HG02759 (cell line): ENCODE results near the gene ZRANB1.
"Not testable (repeated sequence)": the region's sequence is repeated elsewhere in the genome, so short reads cannot be mapped to it uniquely, and the experiment has no call there.

Source experiments
- ATAC-seq: cut with Tn5 transposase; IDR thresholded peaks from one replicate; pipeline ENCODE4 v1.9.1; 2021; ENCODE audit warnings: mild to moderate bottlenecking, moderate library complexity; ENCODE audit not compliant: unreplicated experiment

The ZRANB1 gene

GRCh38 chr10:124962421-124962820 is 20.5 kb downstream of the ZRANB1 start:
- ATAC-seq: no peak

GRCh38 chr10:124963866-124964720 is 22.2 kb downstream of the ZRANB1 start:
- ATAC-seq: no peak

- ATAC-seq: no peak
Measured at GRCh38 chr10:124966008-124966407, 24.1 kb downstream of the ZRANB1 start.

- ATAC-seq: no peak
Measured at GRCh38 chr10:124967255-124967654, 25.3 kb downstream of the ZRANB1 start.

- peak; percentile 41 for ATAC-seq
Measured at GRCh38 chr10:124971276-124971675, 29.4 kb downstream of the ZRANB1 start.

- ATAC-seq: no peak
Measured at GRCh38 chr10:124972637-124973036, 30.7 kb downstream of the ZRANB1 start.

GRCh38 chr10:124974131-124974530 is 32.2 kb downstream of the ZRANB1 start:
- no peak for ATAC-seq

- peak; percentile 69 for ATAC-seq
Measured at GRCh38 chr10:124975977-124976514, 34.1 kb downstream of the ZRANB1 start.

GRCh38 chr10:124977161-124977560 is 35.2 kb downstream of the ZRANB1 start:
- no peak for ATAC-seq

- ATAC-seq: no peak
Measured at GRCh38 chr10:124977648-124978375, 35.9 kb downstream of the ZRANB1 start.

GRCh38 chr10:124978376-124978725 is 36.4 kb downstream of the ZRANB1 start:
- ATAC-seq: no peak

- no peak for ATAC-seq
Measured at GRCh38 chr10:124983321-124983720, 41.4 kb downstream of the ZRANB1 start.

GRCh38 chr10:124984376-124984775 is 42.5 kb downstream of the ZRANB1 start:
- ATAC-seq: no peak

GRCh38 chr10:124985162-124985561 is 43.2 kb downstream of the ZRANB1 start:
- ATAC-seq: no peak

- ATAC-seq: no peak
Measured at GRCh38 chr10:124987788-124988187, 45.9 kb downstream of the ZRANB1 start.

- ATAC-seq: not testable (repeated sequence)
Measured at GRCh38 chr10:124988753-124989152, 46.8 kb downstream of the ZRANB1 start.

- no peak for ATAC-seq
Measured at GRCh38 chr10:124989526-124989925, 47.6 kb downstream of the ZRANB1 start.

GRCh38 chr10:124990671-124991625 is 49.0 kb downstream of the ZRANB1 start:
- no peak for ATAC-seq

- ATAC-seq: no peak
Measured at GRCh38 chr10:124991835-124992234, 49.9 kb downstream of the ZRANB1 start.

- ATAC-seq: no peak
Measured at GRCh38 chr10:124992462-124993344, 50.8 kb downstream of the ZRANB1 start.
